ENCODE data around the gene TOP1. TPM values are rescaled to one million over a fixed set of nuclear protein-coding genes. Genes with fewer than 3 reads are reported as not detected.
A peak's percentile ranks its signal among the peaks of the same experiment; 100 is the strongest.

The TOP1 gene
- total and polyA plus RNA-seq, 9 of the 15 experiments (the other 6 are each of a cell fraction or from before 2014, with no cell fraction given), result 26.4 to 127 (median 39.6) TPM

DNA sequence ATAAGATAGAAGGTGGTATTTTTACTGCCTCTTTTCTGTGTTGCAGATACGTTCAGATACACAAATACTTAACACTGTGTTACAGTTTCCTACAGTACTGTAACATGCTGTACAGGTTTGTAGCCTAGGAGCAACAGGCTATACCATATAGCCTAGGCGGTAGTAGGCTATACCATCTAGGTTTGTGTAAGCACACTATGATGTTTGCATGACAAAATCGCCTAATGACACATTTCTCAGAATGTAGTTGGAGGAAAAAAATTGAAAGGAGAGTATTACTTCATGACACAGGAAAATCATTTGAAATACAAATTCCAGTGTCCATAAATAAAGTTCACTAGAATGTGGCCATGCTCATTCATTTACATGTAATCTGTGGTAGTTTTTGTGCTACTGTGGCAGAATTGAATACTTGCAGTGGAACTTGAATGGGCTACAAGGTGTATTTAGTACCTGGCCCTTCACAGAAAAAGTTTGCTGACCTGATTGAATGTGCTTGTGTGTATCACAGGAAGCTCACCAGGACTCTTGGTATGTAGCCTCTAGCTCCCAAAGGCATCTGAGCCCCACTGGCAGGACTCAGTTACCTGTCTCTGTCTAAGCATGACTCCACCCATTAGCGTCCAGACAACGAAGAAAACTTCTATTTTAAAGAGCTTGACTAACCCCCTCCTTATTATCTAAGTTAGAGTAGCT is 18.8 kb downstream of the TOP1 start:
- FAIRE-seq (no peak), DNase-seq (ENCODE audit: extremely low read depth in 1 of 4, low spot score in 3 of 4) (peak in 1 of 4 experiments; percentile 28), ATAC-seq (peak; percentile 6; the same call in 2 of the 3 replicates)
- TF ChIP-seq SMARCB1 (IDR thresholded peaks at IDR 0.05; ENCODE audit: insufficient read length, low read depth) (no peak), CXXC5 (CRISPR knock-in tag; IDR thresholded peaks at IDR 0.05) (0 out of 2 replicates have a peak, but pooled peaks have one; percentile 26), SUPT5H (IDR thresholded peaks at IDR 0.05) (peak; percentile 16; the same call in 1 of the 2 replicates), MAX (CRISPR knock-in tag; IDR thresholded peaks at IDR 0.05) (no peak)
- TF ChIP-seq, protein P1, sequence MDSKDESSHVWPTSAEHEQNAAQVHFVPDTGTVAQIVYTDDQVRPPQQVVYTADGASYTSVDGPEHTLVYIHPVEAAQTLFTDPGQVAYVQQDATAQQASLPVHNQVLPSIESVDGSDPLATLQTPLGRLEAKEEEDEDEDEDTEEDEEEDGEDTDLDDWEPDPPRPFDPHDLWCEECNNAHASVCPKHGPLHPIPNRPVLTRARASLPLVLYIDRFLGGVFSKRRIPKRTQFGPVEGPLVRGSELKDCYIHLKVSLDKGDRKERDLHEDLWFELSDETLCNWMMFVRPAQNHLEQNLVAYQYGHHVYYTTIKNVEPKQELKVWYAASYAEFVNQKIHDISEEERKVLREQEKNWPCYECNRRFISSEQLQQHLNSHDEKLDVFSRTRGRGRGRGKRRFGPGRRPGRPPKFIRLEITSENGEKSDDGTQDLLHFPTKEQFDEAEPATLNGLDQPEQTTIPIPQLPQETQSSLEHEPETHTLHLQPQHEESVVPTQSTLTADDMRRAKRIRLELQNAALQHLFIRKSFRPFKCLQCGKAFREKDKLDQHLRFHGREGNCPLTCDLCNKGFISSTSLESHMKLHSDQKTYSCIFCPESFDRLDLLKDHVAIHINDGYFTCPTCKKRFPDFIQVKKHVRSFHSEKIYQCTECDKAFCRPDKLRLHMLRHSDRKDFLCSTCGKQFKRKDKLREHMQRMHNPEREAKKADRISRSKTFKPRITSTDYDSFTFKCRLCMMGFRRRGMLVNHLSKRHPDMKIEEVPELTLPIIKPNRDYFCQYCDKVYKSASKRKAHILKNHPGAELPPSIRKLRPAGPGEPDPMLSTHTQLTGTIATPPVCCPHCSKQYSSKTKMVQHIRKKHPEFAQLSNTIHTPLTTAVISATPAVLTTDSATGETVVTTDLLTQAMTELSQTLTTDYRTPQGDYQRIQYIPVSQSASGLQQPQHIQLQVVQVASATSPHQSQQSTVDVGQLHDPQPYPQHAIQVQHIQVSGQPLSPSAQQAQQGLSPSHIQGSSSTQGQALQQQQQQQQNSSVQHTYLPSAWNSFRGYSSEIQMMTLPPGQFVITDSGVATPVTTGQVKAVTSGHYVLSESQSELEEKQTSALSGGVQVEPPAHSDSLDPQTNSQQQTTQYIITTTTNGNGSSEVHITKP (IDR thresholded peaks at IDR 0.05; ENCODE audit: partially characterized antibody), result peak; percentile 81
- in situ Hi-C loops (cut with MboI), result no loop called here
- no peaks in the 10 kb centered on the region for H3K27me3 ChIP-seq (ENCODE audit: control insufficient read depth in 2 of 2, insufficient read depth in 2 of 2, low read length in 2 of 2)
- intact Hi-C loops (cut with micrococcal nuclease), result loop anchor here (2.0 kb wide), 1 partner anchor 15 kb away; no protein-coding TSS in a partner anchor
- ChIA-PET POLR2A (interaction anchor here (0.5 to 10.0 kb wide), 8 partner anchors 10 to 103 kb away, joined by 3 to 125 read pairs (median 4); partner anchors contain the start of gene TOP1), CTCF (ENCODE audit: low intra/inter-chr PET ratio) (no interaction called here)
- H2AFZ ChIP-seq (ENCODE audit: low read depth, low read length), result no peak overlapping the region
- peaks cover 21 to 77% of the 10 kb centered on the region in 2 experiments for H3K4me1 ChIP-seq (replicated peaks in 1 of 2; ENCODE audit: control insufficient read depth in 2 of 2, insufficient read depth in 2 of 2, low read length in 2 of 2)
- H4K20me1 ChIP-seq (replicated peaks; ENCODE audit: control insufficient read depth, insufficient read depth, low read length), result peaks cover 11% of the 10 kb centered on the region; the same call in 1 of the 2 replicates
- H3K4me3 ChIP-seq, result no peak overlapping the region
- 14% methylated on average over 5 of the region's 5 CpGs for WGBS (ENCODE audit: insufficient coverage, low coverage, missing lambda C conversion rate)
- H3K27ac ChIP-seq (ENCODE audit: extremely low read depth, low read depth, low read length), result peak overlapping the region; percentile 82
- peak overlapping the region; percentile 22 to 33; a peak in 2 of 4 replicates for H3K9ac ChIP-seq (ENCODE audit: insufficient read depth in 1 of 2, low read depth in 2 of 2, low read length in 2 of 2)
- H3K9me1 ChIP-seq (ENCODE audit: control insufficient read depth, insufficient read depth, low read length), result no peaks in the 10 kb centered on the region
- peak overlapping the region; percentile 59 for H3K4me2 ChIP-seq (ENCODE audit: insufficient read depth, low read length)
- no TSS peak for BruUV-seq (replicated peaks)
- peaks cover 6% of the 10 kb centered on the region; the same call in 2 of the 3 replicates for H3K36me3 ChIP-seq (ENCODE audit: control insufficient read depth, insufficient read depth, low read length)
- H3K9me3 ChIP-seq (replicated peaks; ENCODE audit: control insufficient read depth, insufficient read depth, low read depth, low read length), result no peaks in the 10 kb centered on the region
- peaks cover 97% of the 10 kb centered on the region for H3K79me2 ChIP-seq (ENCODE audit: control insufficient read depth, insufficient read depth, low read length)
